Measurements from ENCODE around the gene DMAP1. TPM values are rescaled to one million over a fixed set of nuclear protein-coding genes. Genes with fewer than 3 reads are reported as not detected.
"Not testable (repeated sequence)": the region's sequence is repeated elsewhere in the genome, so short reads cannot be mapped to it uniquely, and the experiment has no call there.

Gene DMAP1
- polyA plus RNA-seq, 3 donors: 18.9 to 51.4 (median 21.3) TPM

DNA sequence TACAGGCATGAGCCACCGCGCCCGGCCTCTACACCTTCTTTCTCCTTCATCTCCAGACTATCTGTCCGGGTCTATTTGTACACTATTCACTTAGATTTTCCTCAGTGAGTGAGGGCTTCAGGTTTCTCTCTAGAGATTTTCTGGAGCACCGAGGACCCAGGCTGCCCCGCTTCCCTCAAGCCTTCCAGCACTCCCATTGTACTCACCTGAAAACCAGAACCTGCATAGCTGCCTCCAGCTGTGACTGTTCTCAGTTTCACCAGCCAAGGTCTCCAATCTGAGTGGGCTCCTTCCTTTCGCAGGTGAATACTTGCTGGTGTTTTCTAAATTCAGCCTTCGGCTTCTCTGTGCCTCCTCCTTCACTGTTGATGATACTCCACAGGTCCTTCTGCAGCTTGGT lies 12.9 kb upstream of the DMAP1 start:
- Mint-ChIP-seq H3K36me3 (no peaks in the 10 kb centered on the region), H3K4me1 (no peaks in the 10 kb centered on the region), H3K4me3 (no peak overlapping the region), H3K9me3 (peaks cover 0 to 3% (median 0%) of the 10 kb centered on the region in 7 donors), H3K27me3 (ENCODE audit: low read depth in 3 of 3) (peaks cover 0 to 8% (median 2%) of the 10 kb centered on the region in 3 donors), H3K27ac (no peak overlapping the region)
- WGBS (ENCODE audit: insufficient coverage): 100% methylated on average over 3 of the region's 8 CpGs
- no peak overlapping the region for H3K27ac ChIP-seq (ENCODE audit: low read depth in 1 of 2, low read length in 2 of 2)
- intact Hi-C loops (cut with micrococcal nuclease): no loop called here
- H3K4me3 ChIP-seq (replicated peaks in 1 of 3; ENCODE audit: low read depth in 2 of 3, low read length in 3 of 3): no peak overlapping the region
- no peak overlapping the region for H3K4me2 ChIP-seq (replicated peaks; ENCODE audit: extremely low read depth, low read length, poor library complexity, severe bottlenecking)
- H3K4me1 ChIP-seq (ENCODE audit: control insufficient read depth in 1 of 2, insufficient read depth in 2 of 2, low read length in 2 of 2): no peaks in the 10 kb centered on the region
- no peaks in the 10 kb centered on the region for H3K79me2 ChIP-seq (ENCODE audit: insufficient read depth, low read length)
- no peaks in the 10 kb centered on the region for H3K27me3 ChIP-seq (ENCODE audit: control insufficient read depth in 2 of 2, insufficient read depth in 2 of 2, low read length in 2 of 2)
- TF ChIP-seq, protein P1, sequence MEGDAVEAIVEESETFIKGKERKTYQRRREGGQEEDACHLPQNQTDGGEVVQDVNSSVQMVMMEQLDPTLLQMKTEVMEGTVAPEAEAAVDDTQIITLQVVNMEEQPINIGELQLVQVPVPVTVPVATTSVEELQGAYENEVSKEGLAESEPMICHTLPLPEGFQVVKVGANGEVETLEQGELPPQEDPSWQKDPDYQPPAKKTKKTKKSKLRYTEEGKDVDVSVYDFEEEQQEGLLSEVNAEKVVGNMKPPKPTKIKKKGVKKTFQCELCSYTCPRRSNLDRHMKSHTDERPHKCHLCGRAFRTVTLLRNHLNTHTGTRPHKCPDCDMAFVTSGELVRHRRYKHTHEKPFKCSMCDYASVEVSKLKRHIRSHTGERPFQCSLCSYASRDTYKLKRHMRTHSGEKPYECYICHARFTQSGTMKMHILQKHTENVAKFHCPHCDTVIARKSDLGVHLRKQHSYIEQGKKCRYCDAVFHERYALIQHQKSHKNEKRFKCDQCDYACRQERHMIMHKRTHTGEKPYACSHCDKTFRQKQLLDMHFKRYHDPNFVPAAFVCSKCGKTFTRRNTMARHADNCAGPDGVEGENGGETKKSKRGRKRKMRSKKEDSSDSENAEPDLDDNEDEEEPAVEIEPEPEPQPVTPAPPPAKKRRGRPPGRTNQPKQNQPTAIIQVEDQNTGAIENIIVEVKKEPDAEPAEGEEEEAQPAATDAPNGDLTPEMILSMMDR (IDR thresholded peaks at IDR 0.05): no peak
- H2AFZ ChIP-seq (ENCODE audit: insufficient read depth, low read depth, low read length, poor library complexity, severe bottlenecking): no peak overlapping the region
- no peaks in the 10 kb centered on the region for H3K9me3 ChIP-seq (replicated peaks in 1 of 2; ENCODE audit: control insufficient read depth in 1 of 2, insufficient read depth in 1 of 2, low read length in 2 of 2)
- H3K9ac ChIP-seq (ENCODE audit: insufficient read depth, low read length, poor library complexity, severe bottlenecking): no peak overlapping the region
- H3K36me3 ChIP-seq (replicated peaks in 1 of 2; ENCODE audit: control insufficient read depth in 1 of 2, insufficient read depth in 2 of 2, low read length in 2 of 2): no peaks in the 10 kb centered on the region
- no peaks in the 10 kb centered on the region for H4K20me1 ChIP-seq (ENCODE audit: insufficient read depth, low read length)
- DNase-seq: no peak

DNA sequence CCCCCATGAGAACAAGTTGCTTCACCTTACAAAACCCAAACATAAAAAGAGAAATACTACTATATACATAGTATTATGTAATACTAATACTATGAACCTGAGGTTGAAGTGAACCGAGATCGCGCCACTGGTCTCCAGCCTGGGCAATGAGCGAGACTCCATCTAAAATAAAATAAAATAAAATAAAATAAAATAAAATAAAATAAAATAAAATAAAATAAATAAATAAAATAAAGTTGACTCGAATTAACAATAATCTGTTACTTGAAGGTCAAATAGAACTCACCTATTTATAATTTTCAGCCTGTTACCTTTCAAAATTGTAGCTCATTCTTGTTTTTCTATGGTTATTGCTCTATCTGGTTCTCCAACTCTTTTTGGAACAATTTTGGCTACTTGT lies 6.7 kb upstream of the DMAP1 start:
- not testable (repeated sequence) for H3K9me3 Mint-ChIP-seq; H3K27me3 ChIP-seq (ENCODE audit: control insufficient read depth in 2 of 2, insufficient read depth in 2 of 2, low read length in 2 of 2)
- no CpG with 5 or more reads among the region's 5 CpGs for WGBS (ENCODE audit: insufficient coverage)

More for the DNA sequence above, 6.7 kb upstream of the DMAP1 start:
- H4K20me1 ChIP-seq (ENCODE audit: insufficient read depth, low read length); H3K27ac Mint-ChIP-seq; H3K36me3 ChIP-seq (replicated peaks in 1 of 2; ENCODE audit: control insufficient read depth in 1 of 2, insufficient read depth in 2 of 2, low read length in 2 of 2); H3K79me2 ChIP-seq (ENCODE audit: insufficient read depth, low read length); H3K36me3 Mint-ChIP-seq; H3K27ac ChIP-seq (ENCODE audit: low read depth in 1 of 2, low read length in 2 of 2); H3K27me3 Mint-ChIP-seq (ENCODE audit: low read depth in 3 of 3); H3K4me3 ChIP-seq (replicated peaks in 1 of 3; ENCODE audit: low read depth in 2 of 3, low read length in 3 of 3); intact Hi-C loops (cut with micrococcal nuclease); H3K4me1 Mint-ChIP-seq; H3K4me1 ChIP-seq (ENCODE audit: control insufficient read depth in 1 of 2, insufficient read depth in 2 of 2, low read length in 2 of 2); H2AFZ ChIP-seq (ENCODE audit: insufficient read depth, low read depth, low read length, poor library complexity, severe bottlenecking); DNase-seq; H3K9me3 ChIP-seq (replicated peaks in 1 of 2; ENCODE audit: control insufficient read depth in 1 of 2, insufficient read depth in 1 of 2, low read length in 2 of 2); H3K4me2 ChIP-seq (replicated peaks; ENCODE audit: extremely low read depth, low read length, poor library complexity, severe bottlenecking); H3K9ac ChIP-seq (ENCODE audit: insufficient read depth, low read length, poor library complexity, severe bottlenecking); H3K4me3 Mint-ChIP-seq: not testable (repeated sequence)

Measured in CD14-positive monocyte (primary cell).